B cell (primary cell): ENCODE measurements around the gene NINL.

Experiments
- EZH2 ChIP-seq: IDR thresholded peaks from 2 replicates; pipeline ENCODE4 v1.6.1; 2012; ENCODE audit warnings: borderline replicate concordance, low read depth, mild to moderate bottlenecking, moderate library complexity, low read length; ENCODE audit not compliant: insufficient read depth, poor library complexity, severe bottlenecking
- TF ChIP-seq, protein P1 (sequence below): fragments of 200-600 bp; IDR thresholded peaks from one replicate; pipeline ENCODE4 v1.8.0; 2022; ENCODE audit warnings: antibody characterized with exemption, mild to moderate bottlenecking

DNA sequence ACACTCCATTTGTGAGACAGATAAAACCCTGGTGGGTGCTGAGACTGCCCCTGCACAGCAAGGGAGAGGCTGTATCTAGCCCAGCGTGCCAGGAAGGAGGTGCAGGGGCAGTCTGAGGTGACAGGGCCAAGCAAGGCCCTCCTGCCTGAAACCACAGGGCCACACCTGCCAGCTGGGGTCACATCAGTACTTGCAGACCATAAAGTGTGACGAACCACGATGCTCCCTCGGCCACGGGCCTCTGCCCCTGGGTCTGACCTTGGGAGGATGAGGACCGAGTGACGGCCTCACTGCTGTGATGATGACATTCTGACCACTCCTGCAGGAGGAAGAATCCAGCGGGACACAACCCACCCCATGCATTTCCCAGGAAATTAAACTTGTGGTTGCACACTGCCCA is 75.1 kb downstream of the NINL start:
- TF ChIP-seq, protein P1, sequence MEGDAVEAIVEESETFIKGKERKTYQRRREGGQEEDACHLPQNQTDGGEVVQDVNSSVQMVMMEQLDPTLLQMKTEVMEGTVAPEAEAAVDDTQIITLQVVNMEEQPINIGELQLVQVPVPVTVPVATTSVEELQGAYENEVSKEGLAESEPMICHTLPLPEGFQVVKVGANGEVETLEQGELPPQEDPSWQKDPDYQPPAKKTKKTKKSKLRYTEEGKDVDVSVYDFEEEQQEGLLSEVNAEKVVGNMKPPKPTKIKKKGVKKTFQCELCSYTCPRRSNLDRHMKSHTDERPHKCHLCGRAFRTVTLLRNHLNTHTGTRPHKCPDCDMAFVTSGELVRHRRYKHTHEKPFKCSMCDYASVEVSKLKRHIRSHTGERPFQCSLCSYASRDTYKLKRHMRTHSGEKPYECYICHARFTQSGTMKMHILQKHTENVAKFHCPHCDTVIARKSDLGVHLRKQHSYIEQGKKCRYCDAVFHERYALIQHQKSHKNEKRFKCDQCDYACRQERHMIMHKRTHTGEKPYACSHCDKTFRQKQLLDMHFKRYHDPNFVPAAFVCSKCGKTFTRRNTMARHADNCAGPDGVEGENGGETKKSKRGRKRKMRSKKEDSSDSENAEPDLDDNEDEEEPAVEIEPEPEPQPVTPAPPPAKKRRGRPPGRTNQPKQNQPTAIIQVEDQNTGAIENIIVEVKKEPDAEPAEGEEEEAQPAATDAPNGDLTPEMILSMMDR: no peak
- no peak for TF ChIP-seq EZH2
